Right atrium auricular region (tissue), 2 donors: Measurements from ENCODE around the gene LMBRD2. TPM values are rescaled to one million over a fixed set of nuclear protein-coding genes. Genes with fewer than 3 reads are reported as not detected.

Experiments
- DNase-seq: peaks from one replicate; pipeline ENCODE4 v3.0.0-alpha.2; 2019; ENCODE audit warnings: low spot score
- H3K27ac ChIP-seq, 2 donors: fragments of 200-600 bp; sonication (generic); 1 replicate in 1 of 2; 2 replicates in 1 of 2; pipeline ENCODE4 v1.5.1; 2016 to 2019
- H3K27me3 ChIP-seq, 2 donors: fragments of 200-600 bp; sonication (generic); one replicate each; pipeline versions ENCODE4 v1.5.1 to v1.6.0; 2017 to 2019
- H3K36me3 ChIP-seq: fragments of 200-600 bp; sonication (generic); one replicate; pipeline ENCODE4 v1.5.1; 2016
- H3K4me1 ChIP-seq, 2 donors: fragments of 200-600 bp; sonication (generic); one replicate each; pipeline versions ENCODE4 v1.5.1 to v1.6.0; 2017 to 2019
- H3K4me3 ChIP-seq, 2 donors: fragments of 200-600 bp; sonication (generic); 1 replicate in 1 of 2; 2 replicates in 1 of 2; pipeline ENCODE4 v1.5.1; 2017 to 2019; ENCODE audit warnings: mild to moderate bottlenecking in 1 of 2, moderate library complexity in 1 of 2
- H3K9me3 ChIP-seq, 2 donors: fragments of 200-600 bp; sonication (generic); one replicate each; pipeline ENCODE4 v1.5.1; 2019
- CTCF ChIP-seq, 2 donors: fragments of 200-600 bp; sonication (generic); IDR thresholded peaks; one replicate each; pipeline ENCODE4 v1.5.1; 2019; ENCODE audit warnings: antibody characterized with exemption in 2 of 2
- total RNA-seq, 2 donors: library from RNA; depleted of rRNA; stranded (reverse); fragments of >200 nt; gene quantifications; one replicate each; pipeline ENCODE4 v1.1.0, GENCODE V29; 2016

Gene LMBRD2
- total RNA-seq, 2 donors from 2014 or later, result 10.5 to 19.9 TPM

DNA sequence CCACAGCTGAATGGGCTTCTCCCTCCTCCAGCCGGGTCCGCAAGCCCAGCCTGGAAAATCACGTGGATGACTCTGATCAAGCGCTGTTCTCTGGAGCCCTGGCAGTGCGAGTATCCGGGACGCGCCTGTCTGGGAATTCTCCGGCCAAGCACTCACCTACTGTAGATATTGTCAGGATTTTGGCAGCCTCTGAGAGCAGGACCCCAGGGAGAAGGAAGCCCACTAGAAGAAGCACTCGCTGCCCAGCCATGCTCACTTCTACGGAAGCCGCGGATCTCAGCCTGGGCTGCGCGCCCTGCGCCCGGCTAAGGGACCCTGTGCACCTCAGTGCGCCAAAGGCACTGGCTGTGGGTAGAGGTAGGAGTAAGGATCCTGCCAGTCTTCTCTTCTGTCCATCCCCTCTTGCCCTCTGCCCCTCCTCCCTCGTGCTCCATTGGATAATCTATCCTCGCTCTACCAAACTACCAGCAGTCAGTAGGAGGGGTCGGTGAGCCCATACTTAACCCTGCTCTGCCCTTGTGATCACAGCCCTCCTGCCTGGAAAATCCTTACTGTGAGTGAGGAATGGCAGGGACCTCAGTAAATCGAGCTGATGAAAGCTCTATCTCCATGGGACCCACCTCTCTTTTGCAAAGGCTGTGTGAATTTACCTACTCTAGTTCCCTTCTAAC is 85.0 kb downstream of the LMBRD2 start, which contains the start of gene UGT3A2:
TSS of gene UGT3A2 (minus strand) at position 343 of the 671 bp plus-strand sequence. CDS start at position 250, 93 bp downstream.
- no peaks in the 10 kb centered on the region for H3K27me3 ChIP-seq
- H3K9me3 ChIP-seq, result no peaks in the 10 kb centered on the region
- no peaks in the 10 kb centered on the region for H3K36me3 ChIP-seq
- TF ChIP-seq CTCF (IDR thresholded peaks at IDR 0.05), result no peak
- H3K27ac ChIP-seq, result no peak within 1 kb of the TSS
- H3K4me1 ChIP-seq, result no peaks in the 10 kb centered on the region
- peak within 1 kb of the TSS in 1 of 2 donors; percentile 6 for H3K4me3 ChIP-seq
- DNase-seq, result no peak

GRCh38 chr5:36066001-36066539 is 85.6 kb downstream of the LMBRD2 start:
- TF ChIP-seq CTCF (IDR thresholded peaks at IDR 0.05), result no peak

GRCh38 chr5:36060420-36060887 is 91.2 kb downstream of the LMBRD2 start:
- Histone ChIP-seq H3K27me3 (no peaks in the 10 kb centered on the region), H3K27ac (no peak overlapping the region), H3K4me1 (no peaks in the 10 kb centered on the region), H3K4me3 (no peak overlapping the region), H3K9me3 (no peaks in the 10 kb centered on the region), H3K36me3 (no peaks in the 10 kb centered on the region)
- TF ChIP-seq CTCF (IDR thresholded peaks at IDR 0.05), result no peak
- DNase-seq, result no peak

More at GRCh38 chr5:36066001-36066539, 85.6 kb downstream of the LMBRD2 start:
- no peak for DNase-seq
- no peak overlapping the region for H3K27ac ChIP-seq
- no peaks in the 10 kb centered on the region for H3K4me1 ChIP-seq
- H3K36me3 ChIP-seq, result no peaks in the 10 kb centered on the region
- peak overlapping the region in 1 of 2 donors; percentile 6 for H3K4me3 ChIP-seq
- no peaks in the 10 kb centered on the region for H3K27me3 ChIP-seq
- H3K9me3 ChIP-seq, result no peaks in the 10 kb centered on the region

DNA sequence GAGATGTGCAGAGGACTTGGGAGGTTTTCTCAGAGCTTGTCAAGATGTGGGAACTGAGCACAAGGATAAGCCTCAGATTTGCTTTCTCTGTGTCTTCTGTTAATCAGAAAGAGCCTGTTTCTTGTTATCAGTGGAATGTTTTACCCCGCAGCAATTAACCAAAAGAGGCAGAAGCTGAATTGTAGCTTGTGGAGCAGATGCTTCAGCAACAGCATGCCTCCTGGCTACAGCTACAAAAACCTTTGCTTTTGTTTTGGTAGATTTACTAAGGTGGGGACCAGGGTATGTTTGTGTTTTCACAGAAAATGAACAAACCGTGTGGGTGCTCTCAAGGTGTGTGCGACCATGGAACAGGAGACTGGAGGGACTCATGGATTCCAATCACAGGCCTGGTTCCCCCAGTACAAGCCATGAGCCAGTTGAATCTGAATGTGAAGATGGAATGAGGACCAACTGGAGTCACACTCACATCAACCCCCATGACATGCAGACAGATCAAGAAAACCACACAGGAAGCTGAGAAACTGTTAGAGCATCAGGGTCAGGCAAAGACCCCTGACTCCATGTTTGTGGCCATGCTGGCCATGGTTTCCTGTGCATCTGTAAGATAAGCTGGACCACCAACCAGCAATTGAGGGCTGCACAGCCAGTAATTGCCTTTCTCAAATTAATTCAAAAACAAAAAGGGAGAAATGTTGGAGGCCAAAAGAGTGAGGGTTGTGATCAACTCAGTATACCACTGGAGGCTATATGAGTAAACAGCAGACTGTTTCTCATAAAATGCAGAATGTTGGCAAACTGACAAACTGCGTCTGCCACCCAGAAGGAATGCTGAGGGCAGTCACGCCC is 91.9 kb downstream of the LMBRD2 start:
- Histone ChIP-seq H3K27me3 (no peaks in the 10 kb centered on the region), H3K36me3 (no peaks in the 10 kb centered on the region), H3K9me3 (no peaks in the 10 kb centered on the region), H3K27ac (no peak overlapping the region), H3K4me1 (no peaks in the 10 kb centered on the region), H3K4me3 (no peak overlapping the region)
- DNase-seq, result no peak
- no peak for TF ChIP-seq CTCF (IDR thresholded peaks at IDR 0.05)

DNA sequence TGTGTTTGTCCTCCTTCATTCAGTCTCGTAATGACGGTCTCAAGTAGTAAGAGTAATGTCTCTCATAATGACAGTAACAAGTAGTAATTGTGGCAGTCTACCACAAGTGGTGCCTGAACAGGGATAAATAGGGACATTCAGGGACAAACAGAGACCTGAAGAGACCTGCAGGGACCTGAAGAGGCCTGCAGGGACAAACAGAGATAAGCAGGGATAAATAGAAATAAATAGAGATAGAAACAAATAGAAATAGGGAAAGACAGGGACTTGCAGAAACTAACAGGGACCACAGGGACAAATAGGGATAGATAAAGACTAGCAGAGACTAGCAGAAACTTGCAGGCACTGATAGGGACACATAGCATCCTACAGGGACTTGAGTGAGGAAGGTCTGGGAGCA is 92.9 kb downstream of the LMBRD2 start:
- H3K27ac ChIP-seq, result no peak overlapping the region
- H3K27me3 ChIP-seq, result no peaks in the 10 kb centered on the region
- H3K36me3 ChIP-seq, result no peaks in the 10 kb centered on the region
- H3K9me3 ChIP-seq, result no peaks in the 10 kb centered on the region
- H3K4me3 ChIP-seq, result no peak overlapping the region
- no peak for TF ChIP-seq CTCF (IDR thresholded peaks at IDR 0.05)
- no peak for DNase-seq
- H3K4me1 ChIP-seq, result no peaks in the 10 kb centered on the region
